ENCODE data around the gene DCUN1D3. TPM values are rescaled to one million over a fixed set of nuclear protein-coding genes. Genes with fewer than 3 reads are reported as not detected.
A peak's percentile ranks its signal among the peaks of the same experiment; 100 is the strongest.

Gene DCUN1D3
- total and polyA plus RNA-seq, 8 donors = 3.7 to 7.7 (median 6.5) TPM

DNA sequence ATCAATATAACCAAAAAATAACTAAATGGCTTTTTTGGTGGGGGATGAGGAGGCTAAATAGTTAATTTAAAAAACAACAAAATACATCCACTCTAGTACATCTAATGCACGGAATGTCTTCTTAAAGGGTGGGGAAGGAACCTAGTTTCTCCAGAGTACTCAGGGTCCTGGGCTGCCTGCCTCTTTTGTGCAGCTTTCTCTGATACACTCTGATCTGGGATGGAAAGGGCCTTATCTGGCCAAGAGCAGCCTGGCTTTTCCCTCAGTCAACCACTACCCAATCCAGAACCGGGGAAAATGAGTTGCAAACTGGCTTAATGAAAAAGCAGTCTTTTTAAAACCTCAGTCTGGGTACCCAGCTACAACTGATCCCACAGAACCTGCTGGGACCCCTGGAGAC is 42.9 kb downstream of the DCUN1D3 start:
- TF ChIP-seq, protein P1, sequence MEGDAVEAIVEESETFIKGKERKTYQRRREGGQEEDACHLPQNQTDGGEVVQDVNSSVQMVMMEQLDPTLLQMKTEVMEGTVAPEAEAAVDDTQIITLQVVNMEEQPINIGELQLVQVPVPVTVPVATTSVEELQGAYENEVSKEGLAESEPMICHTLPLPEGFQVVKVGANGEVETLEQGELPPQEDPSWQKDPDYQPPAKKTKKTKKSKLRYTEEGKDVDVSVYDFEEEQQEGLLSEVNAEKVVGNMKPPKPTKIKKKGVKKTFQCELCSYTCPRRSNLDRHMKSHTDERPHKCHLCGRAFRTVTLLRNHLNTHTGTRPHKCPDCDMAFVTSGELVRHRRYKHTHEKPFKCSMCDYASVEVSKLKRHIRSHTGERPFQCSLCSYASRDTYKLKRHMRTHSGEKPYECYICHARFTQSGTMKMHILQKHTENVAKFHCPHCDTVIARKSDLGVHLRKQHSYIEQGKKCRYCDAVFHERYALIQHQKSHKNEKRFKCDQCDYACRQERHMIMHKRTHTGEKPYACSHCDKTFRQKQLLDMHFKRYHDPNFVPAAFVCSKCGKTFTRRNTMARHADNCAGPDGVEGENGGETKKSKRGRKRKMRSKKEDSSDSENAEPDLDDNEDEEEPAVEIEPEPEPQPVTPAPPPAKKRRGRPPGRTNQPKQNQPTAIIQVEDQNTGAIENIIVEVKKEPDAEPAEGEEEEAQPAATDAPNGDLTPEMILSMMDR (IDR thresholded peaks at IDR 0.05) = no peak
- H3K27ac ChIP-seq = no peak overlapping the region
- DNase-seq (no peak), FAIRE-seq (no peak), ATAC-seq (no peak)
- intact Hi-C loops (cut with DNase I) = no loop called here
- H3K4me3 ChIP-seq = no peak overlapping the region
- 77 to 86% methylated on average over 2 of the region's 2 CpGs for WGBS, 2 donors
- H3K4me1 ChIP-seq = no peaks in the 10 kb centered on the region
- H3K9me3 ChIP-seq = no peaks in the 10 kb centered on the region
- H3K36me3 ChIP-seq = peaks cover 0 to 8% (median 3%) of the 10 kb centered on the region in 3 donors
- no peaks in the 10 kb centered on the region for H3K27me3 ChIP-seq

DNA sequence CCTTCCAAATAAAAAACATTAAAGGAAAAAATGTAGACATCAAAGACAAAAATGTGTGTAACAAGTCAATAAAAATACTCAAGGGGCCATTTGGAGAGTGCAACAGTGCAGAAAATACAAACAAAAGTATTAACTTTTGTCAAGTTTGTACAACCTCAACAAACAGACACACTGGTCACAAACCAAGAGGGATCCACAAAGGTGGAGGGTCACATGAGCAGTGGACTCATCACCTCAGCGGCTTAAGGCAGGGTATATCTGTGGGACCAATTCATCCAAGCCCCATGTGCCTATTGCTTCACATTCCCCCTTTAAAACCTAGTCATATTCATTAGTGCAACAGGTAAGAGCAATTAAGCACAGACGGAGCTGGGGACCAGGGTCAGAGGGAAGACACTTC is 45.2 kb downstream of the DCUN1D3 start:
- Histone ChIP-seq H3K36me3 (no peaks in the 10 kb centered on the region), H3K27me3 (no peaks in the 10 kb centered on the region), H3K27ac (no peak overlapping the region), H3K4me1 (peaks cover 5 to 14% (median 5%) of the 10 kb centered on the region in 3 donors), H3K9me3 (no peaks in the 10 kb centered on the region), H3K4me3 (no peak overlapping the region)
- intact Hi-C loops (cut with DNase I) = no loop called here
- no peak for DNase-seq
- TF ChIP-seq, protein P1 (IDR thresholded peaks at IDR 0.05) = no peak
- FAIRE-seq = no peak
- ATAC-seq = no peak
- WGBS, 2 donors = 96 to 97% methylated on average over 2 of the region's 2 CpGs

- ATAC-seq (no peak), DNase-seq (no peak), FAIRE-seq (no peak)
- peaks cover 5 to 14% (median 5%) of the 10 kb centered on the region in 3 donors for H3K4me1 ChIP-seq
- no peak overlapping the region for H3K27ac ChIP-seq
- no peaks in the 10 kb centered on the region for H3K9me3 ChIP-seq
- H3K36me3 ChIP-seq = no peaks in the 10 kb centered on the region
- intact Hi-C loops (cut with DNase I) = no loop called here
- 89 to 93% methylated on average over 3 of the region's 3 CpGs for WGBS, 2 donors
- no peaks in the 10 kb centered on the region for H3K27me3 ChIP-seq
- TF ChIP-seq, protein P1 (IDR thresholded peaks at IDR 0.05) = no peak
- H3K4me3 ChIP-seq = no peak overlapping the region
These were observed 46.1 kb downstream of the DCUN1D3 start for GRCh38 chr16:20853981-20854620.

DNA sequence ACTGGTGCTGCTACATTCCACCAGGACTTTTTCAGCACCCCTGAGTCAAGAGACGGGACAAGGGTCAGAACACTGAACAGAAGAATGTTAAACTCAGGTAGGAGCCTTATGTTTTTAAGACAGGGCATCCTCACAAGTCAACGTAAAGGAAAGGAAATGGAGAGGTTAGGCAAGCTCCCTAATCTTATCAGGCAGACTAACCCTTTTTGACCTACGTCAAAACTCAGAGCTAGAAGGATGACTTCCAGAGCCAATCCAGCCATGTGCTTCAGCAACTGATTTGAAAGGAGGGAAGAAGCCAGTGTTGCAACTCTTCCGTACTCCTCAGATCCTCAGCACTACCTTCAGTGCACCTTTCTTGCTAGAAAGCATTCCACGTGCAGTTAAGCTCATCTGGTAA is 47.0 kb downstream of the DCUN1D3 start:
- intact Hi-C loops (cut with DNase I) = no loop called here

GRCh38 chr16:20851601-20852000 is 48.6 kb downstream of the DCUN1D3 start:
- peaks cover 5 to 14% (median 5%) of the 10 kb centered on the region in 3 donors for H3K4me1 ChIP-seq
- WGBS, 2 donors = 38 to 40% methylated on average over 2 of the region's 2 CpGs
- TF ChIP-seq, protein P1 (IDR thresholded peaks at IDR 0.05) = no peak
- peak overlapping the region in 3 of 4 donors; percentile 9 to 34 (median 10) for H3K27ac ChIP-seq
- FAIRE-seq (no peak), DNase-seq (peak in 4 of 6 donors; percentile 31 to 53 (median 38)), ATAC-seq (peak; percentile 67 to 82 (median 74))
- no peaks in the 10 kb centered on the region for H3K9me3 ChIP-seq
- intact Hi-C loops (cut with DNase I) = no loop called here
- H3K36me3 ChIP-seq = no peaks in the 10 kb centered on the region
- H3K4me3 ChIP-seq = no peak overlapping the region
- no peaks in the 10 kb centered on the region for H3K27me3 ChIP-seq

More for the DNA sequence above, 47.0 kb downstream of the DCUN1D3 start:
- DNase-seq (no peak), FAIRE-seq (no peak), ATAC-seq (no peak)
- H3K4me1 ChIP-seq = peaks cover 5 to 14% (median 5%) of the 10 kb centered on the region in 3 donors
- TF ChIP-seq, protein P1 (IDR thresholded peaks at IDR 0.05) = no peak
- no peak overlapping the region for H3K27ac ChIP-seq
- no peaks in the 10 kb centered on the region for H3K27me3 ChIP-seq
- WGBS, 2 donors = 77 to 79% methylated on average over 5 of the region's 5 CpGs
- no peak overlapping the region for H3K4me3 ChIP-seq
- H3K36me3 ChIP-seq = no peaks in the 10 kb centered on the region
- no peaks in the 10 kb centered on the region for H3K9me3 ChIP-seq
